ENCODE data around the gene ITGA6. TPM values are rescaled to one million over a fixed set of nuclear protein-coding genes. Genes with fewer than 3 reads are reported as not detected.

The ITGA6 gene
- total RNA-seq, 1 donor from 2014 or later, result 32.6 TPM

DNA sequence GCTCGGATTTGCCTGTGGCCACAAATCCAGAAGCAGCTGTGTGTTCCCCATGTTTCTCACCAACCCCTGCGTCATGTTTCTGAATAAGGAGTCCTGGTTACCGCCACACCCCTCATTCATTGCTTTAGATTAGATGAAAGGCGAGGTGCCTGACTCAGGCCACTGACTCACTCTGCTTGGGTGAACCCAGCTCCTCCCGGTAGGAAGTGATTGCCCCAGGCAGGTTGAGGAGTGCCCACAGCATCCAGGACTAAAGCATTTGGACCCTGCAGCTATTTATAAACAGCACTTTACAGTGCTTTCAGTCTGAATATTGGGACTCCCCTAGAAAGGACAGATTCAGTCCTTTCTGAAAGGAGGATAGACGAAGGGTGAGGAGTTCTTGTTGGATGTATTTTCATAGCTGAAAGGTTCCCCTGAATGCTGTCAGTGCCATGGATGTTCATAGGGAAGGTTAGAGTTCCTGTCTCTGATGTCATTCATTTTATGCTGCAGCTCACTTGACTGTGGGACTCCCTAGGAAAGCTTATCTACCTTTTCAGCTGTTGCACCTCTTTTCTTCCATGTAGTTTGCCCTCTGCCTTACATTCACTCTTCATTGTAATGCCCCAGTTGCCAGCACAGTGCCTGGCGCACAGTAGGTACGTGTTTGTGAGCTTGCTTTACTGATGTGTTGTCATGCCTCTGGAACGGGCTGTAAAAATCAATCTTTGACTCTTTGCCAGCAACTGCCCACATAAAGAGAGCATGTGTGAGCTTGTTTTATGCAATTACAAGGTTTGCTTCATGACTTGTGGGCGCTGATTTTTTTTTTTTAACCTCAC lies 14.9 kb downstream of the ITGA6 start:
- no peak for DNase-seq

- no peak for DNase-seq
These were observed 18.5 kb downstream of the ITGA6 start for GRCh38 chr2:172445851-172446250.

DNA sequence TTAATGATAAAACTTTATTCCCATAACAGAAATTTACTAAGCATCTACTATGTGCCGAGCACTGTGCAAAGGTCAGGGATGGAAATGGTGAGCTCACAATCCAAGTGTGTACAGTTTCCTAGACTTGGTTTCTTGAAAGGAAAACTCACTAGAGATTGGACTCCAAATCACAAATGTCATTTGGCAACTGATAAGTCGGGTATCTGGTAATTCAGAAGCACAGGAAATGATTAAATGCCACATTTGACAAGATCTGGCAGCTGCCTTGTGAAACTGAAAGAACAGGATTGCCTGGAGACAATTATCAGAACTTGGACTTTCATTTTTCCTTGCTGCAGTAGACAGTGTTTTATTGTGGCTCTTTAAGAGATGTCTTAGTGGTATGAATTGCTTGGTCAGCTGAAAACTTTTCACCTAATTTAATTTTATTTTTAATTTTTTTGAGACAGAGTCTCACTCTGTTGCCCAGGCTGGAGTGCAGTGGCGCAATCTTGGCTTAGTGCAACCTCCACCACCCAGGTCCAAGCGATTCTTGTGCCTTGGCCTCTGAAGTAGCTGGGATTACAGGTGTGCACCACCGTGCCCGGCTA lies 19.2 kb downstream of the ITGA6 start:
- DNase-seq, result no peak

GRCh38 chr2:172447811-172448493 lies 20.6 kb downstream of the ITGA6 start:
- DNase-seq, result no peak

GRCh38 chr2:172448544-172449267 lies 21.3 kb downstream of the ITGA6 start:
- DNase-seq, result no peak

DNA sequence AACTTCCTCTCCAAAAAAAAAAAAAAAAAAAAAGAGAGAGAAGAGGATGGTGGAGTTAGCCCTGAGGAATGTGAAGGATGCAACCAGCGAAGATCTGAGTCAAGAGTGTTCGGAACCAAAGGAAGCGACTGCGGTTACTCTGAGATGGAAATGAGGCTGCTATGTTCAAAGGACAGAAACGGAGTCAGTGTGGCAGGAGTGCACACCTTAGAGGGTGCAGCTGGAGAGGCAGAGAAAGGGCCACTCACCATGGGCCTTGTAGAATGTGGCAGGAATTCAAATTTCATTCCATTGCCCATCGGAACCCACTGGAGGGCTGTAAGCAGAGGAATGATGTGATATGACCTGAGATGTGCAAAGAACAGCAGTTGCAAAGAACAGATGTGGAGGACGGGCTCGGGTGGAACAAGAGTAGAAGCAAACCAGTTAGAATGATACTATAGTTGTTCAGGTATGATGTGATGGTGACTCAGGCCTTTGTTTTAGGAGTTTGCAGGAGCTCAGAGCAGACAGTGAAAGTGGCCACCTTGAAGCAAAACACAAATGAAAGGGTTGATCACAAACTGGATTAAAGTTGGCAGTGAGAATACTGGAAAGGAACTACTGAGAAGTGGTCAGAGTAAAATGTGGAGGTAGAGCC lies 22.6 kb downstream of the ITGA6 start:
- no peak for DNase-seq

DNA sequence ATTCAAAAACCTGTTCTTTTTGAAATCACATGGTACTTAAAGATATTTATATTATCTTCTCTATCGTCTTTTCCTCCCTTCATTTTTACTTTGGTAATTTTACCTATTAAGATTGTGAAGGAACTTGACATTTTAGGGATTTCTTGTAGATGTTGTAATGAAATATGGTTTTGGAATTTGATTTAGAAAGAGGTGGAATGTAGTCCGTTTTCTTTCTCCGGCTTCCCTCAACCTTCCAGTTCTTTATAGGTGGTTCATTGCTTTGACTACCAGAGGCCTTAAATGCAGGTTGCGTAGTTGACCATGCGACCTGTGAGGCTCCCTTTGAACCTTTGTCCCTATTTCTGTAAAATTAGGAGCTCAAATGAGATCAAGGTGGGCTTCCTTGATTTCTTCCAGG lies 24.5 kb downstream of the ITGA6 start:
- no peak for DNase-seq

DNA sequence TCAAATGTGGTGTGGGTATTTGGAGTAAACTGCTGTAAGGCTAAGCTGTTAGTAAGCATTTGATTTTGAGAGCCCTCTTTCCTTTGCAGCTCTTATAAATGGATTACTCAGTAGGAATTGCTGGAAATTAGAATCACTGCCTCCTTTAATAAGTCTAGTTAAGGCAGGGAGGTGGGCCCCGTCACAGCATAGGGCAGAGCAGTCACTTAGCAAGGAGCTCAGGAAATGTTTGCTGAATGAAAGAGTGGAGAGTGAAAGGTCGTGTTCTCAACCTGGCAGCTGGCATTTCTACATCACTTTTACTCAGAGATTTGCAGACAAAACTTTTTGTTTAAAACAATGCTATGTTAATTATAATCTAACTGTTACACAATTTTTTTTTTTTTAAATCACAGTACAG lies 25.5 kb downstream of the ITGA6 start:
- DNase-seq, result no peak

DNA sequence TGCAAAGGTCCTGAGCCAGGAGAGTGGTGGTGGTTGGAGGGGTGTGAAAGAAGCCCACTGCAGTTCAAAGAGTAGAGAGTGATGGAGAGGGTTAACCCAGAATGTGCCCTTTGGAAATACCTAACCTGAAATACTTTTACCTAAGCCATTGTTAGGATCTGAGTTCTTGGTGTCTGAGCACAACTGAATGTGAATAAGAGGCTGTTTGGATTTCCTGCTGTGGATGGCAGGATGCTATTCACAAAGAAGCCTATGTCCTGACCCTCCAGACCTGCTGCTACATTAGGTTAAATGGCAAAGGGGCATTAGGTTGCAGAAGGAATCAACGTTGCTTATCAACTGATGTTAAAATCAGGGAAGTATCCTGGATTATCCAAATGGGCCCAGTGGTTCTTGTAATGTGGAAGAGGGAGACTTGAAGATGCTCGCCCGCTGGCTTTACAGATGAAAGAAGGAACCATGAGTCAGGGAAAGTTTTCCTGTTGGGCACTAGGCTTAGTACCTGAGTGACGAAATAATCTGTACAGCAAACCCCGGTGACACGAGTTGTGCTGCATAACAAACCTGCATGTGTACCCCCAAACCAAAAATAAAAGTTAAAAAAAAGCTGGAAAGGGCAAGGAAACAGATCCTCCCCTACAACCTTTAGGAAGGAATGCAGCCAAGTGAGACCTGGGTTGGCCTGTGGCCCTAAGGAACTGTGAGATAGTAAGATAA lies 27.2 kb downstream of the ITGA6 start:
- no peak for DNase-seq

DNA sequence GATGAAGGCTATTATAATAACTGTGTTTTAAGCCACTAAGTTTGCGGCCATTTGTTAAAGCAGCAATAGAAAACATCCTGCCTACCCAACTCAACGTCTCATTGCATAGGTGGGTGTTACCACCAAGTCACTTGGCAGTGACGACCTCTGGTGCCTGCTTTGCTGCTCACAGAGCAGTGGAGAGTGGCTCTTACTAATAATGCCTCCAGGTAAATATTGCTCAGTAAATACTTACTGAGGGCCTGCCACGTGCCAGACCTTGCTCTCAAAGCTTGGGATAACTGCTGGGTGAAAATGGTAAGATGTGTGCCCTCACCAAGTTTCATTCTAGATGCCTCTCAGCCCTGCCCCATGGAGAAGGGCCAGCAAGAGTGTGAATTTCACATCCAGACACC lies 27.7 kb downstream of the ITGA6 start:
- DNase-seq, result no peak

- DNase-seq, result no peak
These were observed 28.6 kb downstream of the ITGA6 start for GRCh38 chr2:172456002-172456401.

DNA sequence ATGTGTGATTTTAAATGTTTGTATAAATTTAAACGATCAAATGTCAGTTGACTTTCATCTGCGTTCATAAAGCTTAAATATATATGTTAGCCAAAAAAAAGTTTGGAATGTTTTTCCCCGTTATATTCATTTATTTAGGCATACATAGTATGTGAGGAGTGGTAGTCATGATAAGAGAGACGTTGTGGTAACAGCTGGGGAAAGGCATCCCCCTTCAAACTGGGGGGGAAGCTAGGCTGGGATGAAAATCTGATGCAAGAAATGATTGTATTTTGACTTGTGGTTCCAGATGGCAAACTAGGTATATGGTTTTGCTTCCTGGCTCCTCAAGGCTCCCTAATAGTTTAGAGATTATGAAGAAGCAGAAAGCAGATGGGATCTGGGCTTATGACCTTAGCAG lies 30.1 kb downstream of the ITGA6 start:
- DNase-seq, result no peak

DNA sequence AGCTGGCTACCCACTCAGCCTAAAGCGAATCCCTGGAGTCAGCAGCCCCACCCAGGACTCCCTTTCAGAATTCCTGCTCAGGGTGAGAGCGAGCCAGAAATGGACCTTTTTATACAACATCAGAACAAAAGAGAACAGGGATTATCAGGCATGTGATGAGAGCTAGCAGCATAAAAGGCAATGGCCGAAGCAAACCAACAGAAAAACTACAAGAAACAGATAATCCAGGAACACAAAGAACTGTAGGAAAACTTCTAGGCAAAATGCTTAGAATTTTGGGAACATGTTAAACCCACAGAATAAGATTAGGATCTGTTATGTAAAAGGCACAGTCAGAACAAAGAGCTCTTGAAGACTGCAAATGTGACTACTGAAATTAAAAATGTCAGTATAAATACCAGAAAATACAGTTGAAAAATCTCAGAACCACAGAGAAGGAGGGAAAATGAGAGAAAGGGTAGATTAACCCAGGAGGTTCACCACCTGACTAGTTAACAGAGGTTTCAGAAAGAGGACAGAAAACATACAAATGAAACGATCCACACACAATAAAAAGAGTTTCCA lies 31.3 kb downstream of the ITGA6 start:
- no peak for DNase-seq

- DNase-seq, result no peak
These were observed 33.4 kb downstream of the ITGA6 start for GRCh38 chr2:172460780-172461201.

DNA sequence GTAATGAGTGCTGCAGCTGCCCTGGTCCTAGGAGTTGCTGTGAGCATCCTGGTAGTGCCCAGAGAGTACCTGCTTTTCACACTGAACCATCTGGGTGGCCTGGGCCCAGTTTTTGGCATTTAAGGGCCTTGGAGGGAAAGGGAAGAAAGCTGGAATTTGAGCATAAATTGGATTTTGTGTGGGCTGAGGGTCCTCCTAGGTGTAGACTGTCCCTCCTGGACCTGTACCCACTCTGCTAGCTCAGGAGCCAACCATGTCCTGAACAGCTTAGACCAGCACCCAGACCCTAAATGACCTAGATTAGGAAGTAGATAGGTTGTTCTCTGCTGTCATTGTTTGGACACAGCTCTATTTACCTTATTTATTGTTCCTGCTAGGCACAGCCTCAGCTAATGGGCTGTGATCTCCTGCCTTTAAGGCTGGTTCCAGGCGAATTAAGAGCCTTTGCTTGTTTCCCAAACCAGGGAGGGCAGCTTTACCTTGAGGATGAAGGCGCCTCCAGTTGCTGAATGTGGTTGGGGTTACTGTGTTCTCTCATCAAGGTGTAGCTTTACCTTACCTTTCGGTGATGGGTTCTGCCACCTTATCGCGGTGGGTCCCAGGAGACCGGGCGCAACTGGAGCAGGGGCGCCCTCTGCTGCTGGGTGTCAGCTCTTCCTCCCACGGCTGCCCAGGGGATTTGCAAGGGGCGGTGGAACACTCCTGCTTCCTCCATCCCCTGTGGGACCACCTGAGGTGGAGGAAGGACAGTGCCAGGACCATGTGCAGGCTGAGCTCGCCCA lies 34.4 kb downstream of the ITGA6 start:
- DNase-seq, result peak; percentile 17

GRCh38 chr2:172462373-172462848 lies 35.0 kb downstream of the ITGA6 start:
- DNase-seq, result no peak

GRCh38 chr2:172462849-172463381 lies 35.5 kb downstream of the ITGA6 start:
- DNase-seq, result no peak

- no peak for DNase-seq
These were observed 37.2 kb downstream of the ITGA6 start for GRCh38 chr2:172464400-172465129.

Measured in occipital lobe (tissue), 2 donors.